ENCODE measurements around the gene OR3A3.
"Not testable (repeated sequence)": the region's sequence is repeated elsewhere in the genome, so short reads cannot be mapped to it uniquely, and the experiment has no call there.

DNA sequence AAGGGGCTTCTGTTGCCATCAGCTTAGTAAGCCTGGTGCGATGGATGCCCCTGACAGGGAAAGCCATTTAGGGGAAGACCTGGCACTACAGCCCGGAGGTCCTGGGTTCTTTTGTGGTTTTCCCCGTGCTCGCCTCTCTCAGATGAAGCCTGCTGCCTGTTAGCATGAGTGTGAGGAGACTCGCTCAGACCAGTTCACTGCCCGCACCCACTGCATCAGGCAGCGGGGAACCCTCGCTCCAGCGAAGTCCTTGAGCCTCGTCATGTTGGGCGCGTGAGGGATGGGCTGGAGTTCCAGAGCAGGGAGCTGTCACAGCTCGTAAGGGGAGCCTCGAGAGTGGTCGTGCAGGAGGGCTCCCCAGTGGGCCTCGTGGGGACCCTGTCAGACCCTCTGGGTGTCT, 1.0 kb downstream of the OR3A3 start:
- TF ChIP-seq POLR2A (IDR thresholded peaks at IDR 0.05), result not testable (repeated sequence)
- TF ChIP-seq, protein P1, sequence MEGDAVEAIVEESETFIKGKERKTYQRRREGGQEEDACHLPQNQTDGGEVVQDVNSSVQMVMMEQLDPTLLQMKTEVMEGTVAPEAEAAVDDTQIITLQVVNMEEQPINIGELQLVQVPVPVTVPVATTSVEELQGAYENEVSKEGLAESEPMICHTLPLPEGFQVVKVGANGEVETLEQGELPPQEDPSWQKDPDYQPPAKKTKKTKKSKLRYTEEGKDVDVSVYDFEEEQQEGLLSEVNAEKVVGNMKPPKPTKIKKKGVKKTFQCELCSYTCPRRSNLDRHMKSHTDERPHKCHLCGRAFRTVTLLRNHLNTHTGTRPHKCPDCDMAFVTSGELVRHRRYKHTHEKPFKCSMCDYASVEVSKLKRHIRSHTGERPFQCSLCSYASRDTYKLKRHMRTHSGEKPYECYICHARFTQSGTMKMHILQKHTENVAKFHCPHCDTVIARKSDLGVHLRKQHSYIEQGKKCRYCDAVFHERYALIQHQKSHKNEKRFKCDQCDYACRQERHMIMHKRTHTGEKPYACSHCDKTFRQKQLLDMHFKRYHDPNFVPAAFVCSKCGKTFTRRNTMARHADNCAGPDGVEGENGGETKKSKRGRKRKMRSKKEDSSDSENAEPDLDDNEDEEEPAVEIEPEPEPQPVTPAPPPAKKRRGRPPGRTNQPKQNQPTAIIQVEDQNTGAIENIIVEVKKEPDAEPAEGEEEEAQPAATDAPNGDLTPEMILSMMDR (IDR thresholded peaks at IDR 0.05), result not testable (repeated sequence)
